ENCODE data around the gene SGMS1. TPM values are rescaled to one million over a fixed set of nuclear protein-coding genes. Genes with fewer than 3 reads are reported as not detected.

Gene SGMS1
- total RNA-seq, 1 donor from 2014 or later = 50.8 TPM

GRCh38 chr10:50343702-50344331 lies 279.9 kb downstream of the SGMS1 start:
- no peak for DNase-seq (ENCODE audit: low read depth in 2 of 2)

- DNase-seq (ENCODE audit: low read depth in 2 of 2) = no peak
Measured at GRCh38 chr10:50341987-50342386, 281.8 kb downstream of the SGMS1 start.

GRCh38 chr10:50336140-50336539 lies 287.6 kb downstream of the SGMS1 start:
- no peak for DNase-seq (ENCODE audit: low read depth in 2 of 2)

- no peak for DNase-seq (ENCODE audit: low read depth in 2 of 2)
Measured at GRCh38 chr10:50335397-50335796, 288.4 kb downstream of the SGMS1 start.

- DNase-seq (ENCODE audit: low read depth in 2 of 2) = no peak
Measured at GRCh38 chr10:50334273-50334672, 289.5 kb downstream of the SGMS1 start.

GRCh38 chr10:50333872-50334271 lies 289.9 kb downstream of the SGMS1 start:
- no peak for DNase-seq (ENCODE audit: low read depth in 2 of 2)

GRCh38 chr10:50332108-50332842 lies 291.5 kb downstream of the SGMS1 start:
- DNase-seq (ENCODE audit: low read depth in 2 of 2) = no peak

GRCh38 chr10:50331486-50331885 lies 292.3 kb downstream of the SGMS1 start:
- DNase-seq (ENCODE audit: low read depth in 2 of 2) = no peak

GRCh38 chr10:50326757-50327701 lies 296.7 kb downstream of the SGMS1 start:
- peak; percentile 45 to 83 for DNase-seq (ENCODE audit: low read depth in 2 of 2)

- DNase-seq (ENCODE audit: low read depth in 2 of 2) = no peak
Measured at GRCh38 chr10:50326172-50326555, 297.6 kb downstream of the SGMS1 start.

GRCh38 chr10:50325449-50326171 lies 298.1 kb downstream of the SGMS1 start:
- peak in 1 of 2 donors; percentile 80 for DNase-seq (ENCODE audit: low read depth in 2 of 2)

GRCh38 chr10:50324680-50325393 lies 298.9 kb downstream of the SGMS1 start:
- no peak for DNase-seq (ENCODE audit: low read depth in 2 of 2)

GRCh38 chr10:50324046-50324445 lies 299.7 kb downstream of the SGMS1 start:
- no peak for DNase-seq (ENCODE audit: low read depth in 2 of 2)

GRCh38 chr10:50322077-50322476 lies 301.7 kb downstream of the SGMS1 start:
- peak; percentile 12 to 28 for DNase-seq (ENCODE audit: low read depth in 2 of 2)

GRCh38 chr10:50318129-50318528 lies 305.6 kb downstream of the SGMS1 start:
- DNase-seq (ENCODE audit: low read depth in 2 of 2) = no peak

- no peak for DNase-seq (ENCODE audit: low read depth in 2 of 2)
Measured at GRCh38 chr10:50316695-50317648, 306.8 kb downstream of the SGMS1 start.

GRCh38 chr10:50316174-50316573 lies 307.6 kb downstream of the SGMS1 start:
- no peak for DNase-seq (ENCODE audit: low read depth in 2 of 2)

GRCh38 chr10:50315424-50315823 lies 308.3 kb downstream of the SGMS1 start:
- no peak for DNase-seq (ENCODE audit: low read depth in 2 of 2)
